ENCODE results near the gene MVD.

GRCh38 chr16:88678224-88678979 is 15.5 kb upstream of the MVD start:
- TF ChIP-seq REST (IDR thresholded peaks at IDR 0.05; ENCODE audit: insufficient read depth in 1 of 2, low read depth in 2 of 2, low read length in 2 of 2) (no peak), POLR2AphosphoS5 (IDR thresholded peaks at IDR 0.05; ENCODE audit: low read depth, low read length) (no peak)
